Stimulated activated CD4-positive, alpha-beta T cell treated with anti-CD3 and anti-CD28 coated beads, Interleukin-4, amount 100 ng/mL, for 48 hours (primary cell): Measurements from ENCODE around the gene TDP2.

Source experiments
- DNase-seq, 2 donors: peaks; one replicate each; pipeline ENCODE4 v3.0.0-alpha.2; 2020; ENCODE audit warnings: low read depth in 2 of 2

TDP2 gene, protein sequence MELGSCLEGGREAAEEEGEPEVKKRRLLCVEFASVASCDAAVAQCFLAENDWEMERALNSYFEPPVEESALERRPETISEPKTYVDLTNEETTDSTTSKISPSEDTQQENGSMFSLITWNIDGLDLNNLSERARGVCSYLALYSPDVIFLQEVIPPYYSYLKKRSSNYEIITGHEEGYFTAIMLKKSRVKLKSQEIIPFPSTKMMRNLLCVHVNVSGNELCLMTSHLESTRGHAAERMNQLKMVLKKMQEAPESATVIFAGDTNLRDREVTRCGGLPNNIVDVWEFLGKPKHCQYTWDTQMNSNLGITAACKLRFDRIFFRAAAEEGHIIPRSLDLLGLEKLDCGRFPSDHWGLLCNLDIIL

DNA sequence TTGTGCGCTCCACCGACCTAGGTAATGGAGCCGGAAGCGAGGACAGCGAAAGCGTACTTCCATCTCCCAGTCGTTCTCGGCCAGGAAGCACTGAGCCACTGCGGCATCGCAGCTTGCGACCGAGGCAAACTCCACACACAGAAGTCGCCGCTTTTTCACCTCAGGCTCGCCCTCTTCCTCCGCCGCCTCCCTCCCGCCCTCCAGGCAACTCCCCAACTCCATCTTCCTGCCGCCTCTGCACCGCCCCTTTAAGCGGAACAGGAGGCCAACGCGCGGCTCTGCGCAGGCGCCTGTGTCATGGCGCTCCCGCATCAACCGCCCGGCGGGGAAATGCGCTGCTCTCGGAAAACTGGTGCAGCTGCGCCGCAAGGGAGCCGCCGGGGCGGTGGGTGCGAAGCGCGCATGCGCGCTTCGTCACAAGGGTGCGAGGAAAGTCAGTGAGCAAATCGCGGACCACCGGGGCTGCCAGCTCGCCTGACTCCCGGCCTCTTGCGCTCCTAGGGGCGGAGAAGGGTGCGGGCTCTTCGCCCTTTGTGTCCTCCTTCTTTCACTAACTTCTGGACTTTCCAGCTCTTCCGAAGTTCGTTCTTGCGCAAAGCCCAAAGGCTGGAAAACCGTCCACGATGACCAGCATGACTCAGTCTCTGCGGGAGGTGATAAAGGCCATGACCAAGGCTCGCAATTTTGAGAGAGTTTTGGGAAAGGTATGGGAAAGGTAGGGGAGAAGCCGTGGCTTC lies at the start of gene TDP2, which contains the start of gene ACOT13:
Gene TDP2, minus strand, starts transcription at position 259 of the 737 bp plus-strand sequence. Its CDS starts 37 bp downstream, at position 222.
Gene ACOT13, plus strand, starts transcription at position 437 of the 737 bp plus-strand sequence. Its CDS starts 187 bp downstream, at position 624.
- DNase-seq: peak; percentile 89 to 95

DNA sequence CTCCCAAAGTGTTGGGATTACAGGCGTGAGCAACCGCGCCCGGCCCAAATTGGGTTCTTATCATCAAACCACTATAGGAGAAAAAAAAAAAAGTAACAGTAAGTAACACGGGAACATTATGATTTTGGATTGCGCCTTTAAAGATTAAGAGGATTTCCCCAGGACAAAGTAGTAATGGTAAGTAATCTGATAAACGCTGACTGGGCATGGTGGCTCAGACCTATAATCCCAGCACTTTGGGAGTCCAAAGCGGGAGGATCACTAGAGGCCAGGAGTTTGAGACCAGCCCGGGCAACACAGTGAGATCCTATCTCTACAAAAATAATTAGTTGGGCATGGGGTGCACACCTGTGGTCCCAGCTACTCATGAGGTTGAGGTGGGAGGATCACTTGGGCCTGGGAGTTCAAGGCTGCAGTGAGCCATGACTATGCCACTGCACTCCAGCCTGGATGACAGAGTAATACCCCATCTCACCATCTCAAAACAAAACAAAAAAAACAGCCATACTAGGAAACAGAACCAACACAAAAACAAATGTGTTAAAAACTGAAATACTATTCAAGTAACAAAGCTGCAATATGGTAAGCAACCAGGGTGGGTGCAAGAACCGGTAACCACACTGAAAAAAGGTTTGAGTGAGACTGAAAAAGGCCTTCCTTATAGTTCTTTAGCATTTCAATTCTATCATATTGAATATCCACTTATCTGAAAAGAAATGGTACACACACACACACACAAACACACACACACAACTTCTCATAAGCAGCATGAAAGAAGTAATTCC lies 44.0 kb upstream of the TDP2 start:
- no peak for DNase-seq

DNA sequence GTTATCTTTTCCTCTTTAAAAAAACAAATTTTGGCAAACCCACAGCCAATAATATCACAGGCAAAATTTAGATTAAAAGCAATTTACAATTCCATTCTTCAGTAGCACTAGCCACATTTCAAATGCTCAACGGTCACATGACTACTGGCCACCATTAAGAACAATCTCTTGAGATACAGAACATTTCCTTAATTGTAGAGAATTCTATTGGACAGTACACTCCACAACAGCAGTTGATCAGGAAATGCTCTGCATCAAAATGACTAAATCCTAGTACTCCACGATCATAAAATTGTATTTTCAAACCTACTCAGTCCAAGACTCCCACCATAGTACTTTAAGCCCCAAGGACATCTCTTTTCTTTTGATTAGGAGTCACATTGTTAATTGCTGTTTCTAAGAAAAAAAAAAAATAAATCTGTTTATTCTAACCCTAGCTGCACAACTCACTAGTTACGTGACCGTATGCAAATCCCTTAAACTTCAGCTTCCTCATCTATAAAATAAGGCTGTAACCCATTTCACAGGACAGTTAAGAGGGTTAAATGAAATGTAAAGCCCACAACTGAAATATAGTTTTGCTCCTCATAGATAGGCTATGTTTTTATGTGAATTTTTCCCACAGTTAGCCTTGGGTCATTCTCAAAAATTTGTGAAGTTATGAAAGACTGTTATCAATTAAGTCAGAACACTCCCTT lies 42.5 kb upstream of the TDP2 start:
- DNase-seq: no peak

DNA sequence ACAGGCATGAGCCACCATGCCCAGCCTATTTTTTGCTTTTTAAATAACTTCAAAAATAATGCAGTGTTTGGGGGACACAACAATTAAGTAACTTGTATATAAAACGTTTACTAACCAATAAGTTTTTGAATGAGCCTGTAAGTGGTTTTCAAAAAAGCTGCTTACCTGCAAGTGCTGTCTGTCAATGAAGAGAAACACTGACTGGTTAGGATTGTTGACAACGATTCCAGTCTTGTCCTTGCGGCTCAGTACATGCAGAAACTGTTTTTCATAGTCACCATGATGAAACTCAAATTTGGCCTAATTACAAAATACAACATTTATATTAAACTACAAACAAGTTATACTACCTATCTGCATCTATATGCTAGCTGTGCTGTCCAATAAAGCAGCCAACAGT lies 41.9 kb upstream of the TDP2 start:
- no peak for DNase-seq

DNA sequence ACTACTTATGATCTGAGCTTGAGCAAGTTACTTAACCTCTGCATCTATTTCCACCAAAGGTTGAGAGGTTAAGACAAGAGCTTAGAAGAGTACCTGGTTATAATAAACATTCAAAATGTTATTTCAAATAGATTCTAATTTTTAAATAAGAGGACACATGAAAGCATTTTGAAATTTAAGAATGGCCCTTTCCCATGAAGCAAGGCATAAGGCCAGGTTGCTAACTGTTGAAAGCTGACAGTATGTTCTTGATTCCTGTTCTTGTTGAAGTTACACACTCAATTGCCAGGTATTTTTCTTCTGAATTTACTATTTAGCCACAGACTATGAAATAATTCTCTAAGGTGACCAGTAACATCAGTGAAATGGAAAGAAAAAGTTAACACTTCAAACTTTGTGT lies 37.8 kb upstream of the TDP2 start:
- DNase-seq: no peak

DNA sequence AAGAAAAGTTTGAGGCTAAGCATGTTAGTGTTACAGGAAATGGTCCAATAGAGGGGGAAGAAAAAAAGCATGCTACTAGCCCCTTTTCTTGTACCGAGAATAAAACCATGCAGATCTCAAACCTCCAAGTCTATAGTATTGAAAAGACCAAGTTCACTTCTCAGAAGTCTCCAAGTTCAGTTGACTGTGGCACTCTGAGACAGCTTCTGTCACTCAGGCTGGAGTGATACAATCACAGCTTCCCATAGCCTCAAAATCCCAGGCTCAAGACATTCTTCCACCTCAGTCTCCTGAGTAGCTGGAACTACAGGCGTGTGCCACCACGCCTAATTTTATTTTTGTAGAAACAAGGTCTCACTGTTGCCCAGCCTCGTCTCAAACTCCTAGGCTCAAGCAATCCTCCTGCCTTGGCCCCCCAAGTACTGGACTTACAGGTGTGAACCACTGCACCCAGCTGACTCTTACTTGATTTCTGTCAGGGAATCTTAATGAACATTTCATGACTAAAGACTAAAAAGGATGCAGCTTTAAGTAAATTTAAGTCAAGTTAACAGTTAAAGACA lies 36.1 kb upstream of the TDP2 start:
- DNase-seq: no peak

DNA sequence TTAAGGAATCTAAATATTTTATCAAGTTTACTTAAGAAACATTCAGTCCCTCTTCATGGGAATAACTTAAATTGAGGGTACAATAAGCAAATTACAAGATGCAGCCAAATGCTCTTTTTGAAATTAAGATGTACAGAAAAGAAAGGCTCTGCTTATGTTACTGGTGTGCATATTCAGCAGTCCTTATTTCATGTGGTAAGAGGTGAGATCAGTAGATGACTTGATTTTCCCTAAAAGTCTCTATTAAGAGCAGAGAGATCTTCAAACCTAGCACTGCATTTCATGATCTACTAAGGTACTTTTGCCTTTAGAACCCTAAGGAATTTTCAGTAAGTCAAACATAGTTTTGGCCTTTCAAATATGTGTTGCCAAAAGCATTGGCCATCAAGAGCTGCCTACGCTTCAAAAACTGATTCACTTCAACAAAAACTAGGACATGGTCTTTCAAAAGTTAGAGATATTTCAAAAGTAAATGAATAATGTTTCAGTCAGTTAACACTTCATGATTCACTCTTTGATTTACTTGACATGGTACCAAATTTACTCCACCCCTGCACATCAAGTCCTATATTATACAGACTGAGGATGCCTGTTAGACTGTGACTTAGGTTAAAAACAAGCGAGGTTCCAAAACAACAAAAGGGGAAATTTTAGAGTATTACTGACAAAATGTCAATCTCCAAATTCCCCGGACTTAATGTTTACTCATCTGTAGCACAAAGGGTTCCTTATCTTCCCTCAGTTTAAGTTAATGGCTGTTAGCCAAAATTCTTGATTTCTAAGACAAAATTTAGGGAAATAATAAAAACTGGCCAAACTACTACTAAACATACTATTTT lies 33.0 kb upstream of the TDP2 start:
- DNase-seq: no peak

DNA sequence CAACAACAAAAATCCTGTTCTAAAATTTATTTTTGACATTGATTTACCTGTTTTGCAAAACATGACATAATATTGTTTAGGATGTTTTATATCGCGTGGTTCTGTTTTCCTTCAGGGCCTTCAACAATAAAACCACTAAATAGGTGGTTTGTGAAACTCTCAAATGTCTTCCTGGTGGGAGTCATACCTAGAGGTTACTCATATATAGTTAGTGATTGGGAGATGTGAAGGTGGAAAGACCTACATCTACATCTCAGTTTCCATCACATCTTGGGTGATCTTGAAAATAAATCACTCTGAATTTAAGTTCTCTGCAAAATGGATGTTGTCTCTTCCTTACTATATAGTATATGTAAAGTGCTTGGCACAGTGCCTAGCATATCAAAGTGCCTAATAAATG lies 29.4 kb upstream of the TDP2 start:
- no peak for DNase-seq

DNA sequence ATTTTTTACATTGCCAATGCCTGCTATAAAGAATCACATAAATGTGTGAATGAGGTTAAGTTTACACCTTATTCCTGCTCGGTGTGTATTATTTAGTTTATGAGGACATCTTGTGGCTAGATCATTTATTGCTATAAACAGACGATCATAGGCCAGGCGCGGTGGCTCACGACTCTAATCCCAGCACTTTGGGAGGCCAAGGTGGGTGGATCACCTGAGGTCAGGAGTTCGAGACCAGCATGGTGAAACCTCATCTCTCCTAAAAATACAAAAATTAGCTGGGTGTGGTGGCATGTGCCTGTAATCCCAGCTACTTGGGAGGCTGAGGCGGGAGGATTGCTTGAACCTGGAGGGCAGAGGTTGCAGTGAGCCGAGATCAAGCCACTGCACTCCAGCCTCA lies 28.9 kb upstream of the TDP2 start:
- peak; percentile 16 to 24 for DNase-seq

DNA sequence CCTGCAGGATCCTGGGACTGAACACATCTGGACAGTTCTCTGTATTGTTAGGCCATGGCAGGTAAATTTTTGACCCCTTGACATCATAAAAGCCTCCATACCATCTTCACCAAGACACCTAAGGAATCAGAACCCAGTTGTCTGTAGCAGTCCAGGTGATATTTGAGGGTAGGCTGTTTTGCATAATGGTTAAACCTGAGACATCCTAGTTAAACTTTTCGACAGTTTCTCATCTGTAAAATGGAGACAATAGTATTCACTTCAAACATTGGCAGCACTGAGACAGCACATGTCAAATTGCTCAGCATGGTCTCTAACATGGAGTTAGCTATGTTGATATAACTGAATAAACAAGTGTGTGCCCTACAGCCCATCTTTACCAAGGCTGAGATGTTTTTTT lies 27.5 kb upstream of the TDP2 start:
- DNase-seq: no peak

DNA sequence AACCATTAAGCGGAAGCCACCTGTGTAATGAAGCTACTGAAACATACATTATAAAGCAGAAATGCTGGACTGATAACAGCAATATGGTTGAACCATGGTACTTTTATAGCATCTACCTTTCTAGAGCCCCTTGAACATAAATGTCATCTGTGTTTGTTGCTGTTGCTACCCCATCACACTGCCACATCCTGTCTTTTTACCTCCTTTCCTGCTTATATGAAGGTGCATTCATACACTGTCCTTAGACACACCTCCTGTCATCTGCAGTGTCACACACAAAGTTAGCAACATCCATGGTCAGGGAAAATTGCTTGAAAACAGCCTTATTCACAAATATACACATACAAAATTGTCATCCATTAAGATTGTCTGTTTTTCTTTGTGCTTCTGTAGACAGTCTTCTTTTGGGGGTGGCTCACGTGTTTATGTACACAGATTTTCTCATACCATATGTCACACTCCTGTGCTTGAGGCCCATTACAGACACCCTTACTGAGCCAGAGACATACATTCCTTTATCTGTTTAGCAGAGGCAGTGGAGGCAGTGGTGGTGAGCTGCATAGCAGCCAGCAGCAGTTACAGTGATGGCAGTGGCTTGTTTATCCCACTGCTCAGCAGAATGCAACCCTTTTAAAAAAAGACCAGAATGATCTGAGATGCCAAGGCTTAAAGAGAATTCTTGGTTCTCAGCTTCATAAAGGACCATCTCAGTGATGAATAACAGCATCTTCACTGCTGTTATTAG lies 26.3 kb upstream of the TDP2 start:
- no peak for DNase-seq

DNA sequence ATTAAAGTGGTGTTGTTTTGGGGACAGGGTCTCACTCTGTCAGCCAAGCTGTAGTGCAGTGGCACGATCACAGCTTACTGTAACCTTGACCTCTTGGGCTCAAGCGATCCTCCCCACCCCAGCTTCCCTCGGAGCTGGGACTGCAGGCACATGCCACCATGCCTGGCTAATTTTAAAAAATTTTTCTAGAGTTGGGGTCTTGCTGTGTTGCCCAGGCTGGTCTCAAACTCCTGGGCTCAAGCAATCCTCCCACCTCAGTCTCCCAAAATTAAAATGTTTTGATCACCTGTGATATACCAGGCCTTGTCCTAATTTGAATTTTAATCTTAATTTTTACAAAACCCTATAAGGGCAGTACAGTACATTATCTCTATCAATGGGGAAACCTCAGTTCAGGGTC lies 25.7 kb upstream of the TDP2 start:
- DNase-seq: no peak

DNA sequence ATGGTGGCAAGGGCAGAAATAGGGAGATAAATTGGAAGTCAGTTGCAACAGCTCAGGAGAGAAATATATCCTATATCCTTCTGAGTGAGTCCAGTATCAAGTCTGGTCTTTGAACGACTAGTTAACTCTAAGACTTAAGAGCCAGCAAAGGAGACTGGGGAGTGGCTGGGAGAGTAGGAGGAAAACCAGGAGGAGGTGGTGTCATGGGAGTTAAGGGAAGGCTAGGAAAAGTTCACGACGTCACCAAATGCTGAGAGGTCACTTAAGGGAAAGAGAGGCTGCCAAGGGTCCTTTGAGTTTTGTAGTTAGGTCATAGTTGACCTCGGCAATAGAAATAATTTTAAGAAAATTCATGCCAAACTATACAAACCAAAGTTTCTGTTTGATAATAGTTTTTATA lies 25.3 kb upstream of the TDP2 start:
- DNase-seq: no peak

DNA sequence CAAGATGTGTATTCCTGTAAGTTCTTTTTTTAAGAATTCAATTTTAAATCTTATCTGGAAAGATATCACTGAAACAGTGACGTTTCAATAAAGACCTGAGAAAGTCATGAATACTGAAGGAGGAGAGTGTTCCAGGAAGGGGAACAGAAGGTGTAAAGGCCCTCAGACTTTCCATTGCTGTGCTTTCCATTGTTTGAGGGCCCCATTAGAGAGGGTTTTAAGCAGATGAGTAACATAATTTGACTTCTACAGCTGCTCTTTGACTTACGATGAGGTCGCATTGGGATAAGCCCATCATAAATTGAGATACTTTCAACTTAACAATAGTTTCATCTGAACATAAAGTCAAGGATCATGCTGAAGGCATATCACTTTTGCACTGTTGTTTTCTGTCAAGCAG lies 24.9 kb upstream of the TDP2 start:
- DNase-seq: no peak

DNA sequence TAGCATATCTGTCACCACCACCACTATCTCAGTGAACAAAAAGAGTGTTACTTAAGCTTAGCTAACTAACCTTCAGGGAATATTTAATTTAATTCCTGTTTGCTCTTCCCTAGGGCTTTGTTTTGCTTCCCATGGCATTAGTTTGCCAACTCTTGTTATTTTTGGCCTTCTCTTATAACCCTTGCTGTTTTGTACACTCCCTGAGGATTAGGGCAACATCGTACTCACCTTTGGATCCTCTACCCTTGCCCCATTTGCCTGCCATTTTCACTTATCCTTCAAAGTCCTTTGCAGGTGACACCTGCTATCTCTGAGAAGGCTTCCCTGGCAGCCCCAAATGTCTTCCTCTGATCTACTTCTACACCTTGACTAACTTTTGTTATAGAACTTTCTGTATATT lies 23.9 kb upstream of the TDP2 start:
- no peak for DNase-seq

DNA sequence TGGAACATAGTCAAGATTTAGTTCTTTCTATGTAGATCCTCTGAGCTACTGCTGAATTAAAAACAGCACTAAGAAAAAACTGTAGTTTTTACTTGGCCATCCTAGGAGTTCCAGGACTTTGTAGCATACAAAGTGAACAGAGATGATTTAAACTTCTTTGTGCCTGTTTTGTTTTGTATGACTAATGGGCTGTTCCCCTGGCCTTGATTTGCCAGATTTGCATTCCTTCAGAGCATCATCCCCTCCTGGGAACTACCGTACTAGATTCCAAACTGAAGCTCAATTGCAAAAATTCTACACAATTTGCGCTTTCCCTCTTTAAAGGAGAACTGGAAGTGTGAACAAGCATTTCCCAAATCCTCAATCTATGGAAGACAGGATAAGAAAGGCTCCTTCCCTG lies 23.3 kb upstream of the TDP2 start:
- DNase-seq: no peak

DNA sequence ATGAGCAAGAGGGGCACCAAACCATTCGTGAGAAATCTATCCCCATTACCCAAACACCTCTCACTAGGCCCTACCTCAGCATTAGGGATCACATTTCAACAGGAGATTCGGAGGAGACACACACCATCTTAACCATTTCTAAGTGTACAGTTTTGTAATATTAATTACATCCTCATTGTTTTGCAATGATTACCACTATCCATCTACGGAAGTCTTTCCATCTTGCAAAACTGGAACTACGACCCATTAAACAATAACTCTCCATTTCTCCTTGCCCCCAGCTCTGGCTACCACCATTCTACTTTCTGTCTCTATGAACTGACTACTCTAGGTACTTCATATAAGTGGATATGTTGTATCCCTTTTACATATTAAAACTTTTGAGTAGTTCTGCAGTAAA lies 20.2 kb upstream of the TDP2 start:
- DNase-seq: no peak

DNA sequence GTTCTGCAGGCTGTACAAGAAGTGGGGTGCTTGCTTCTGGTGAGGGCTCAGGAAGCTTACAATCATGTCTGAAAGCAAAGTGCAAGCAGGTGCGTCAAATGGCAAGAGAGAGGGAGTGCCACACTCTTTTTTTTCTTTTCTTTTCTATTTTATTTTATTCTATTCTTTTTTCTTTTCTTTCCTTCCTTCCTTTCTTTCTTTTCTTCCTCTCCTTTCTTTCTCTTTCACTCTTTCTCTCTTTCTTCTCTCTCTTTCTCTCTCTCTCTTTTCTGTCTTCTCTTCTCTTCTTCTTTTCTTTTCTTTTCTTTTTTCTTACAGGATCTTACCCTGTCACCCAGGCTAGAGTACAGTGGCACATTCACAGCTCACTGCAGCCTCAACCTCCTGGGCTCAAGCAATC lies 19.7 kb upstream of the TDP2 start:
- DNase-seq: no peak

DNA sequence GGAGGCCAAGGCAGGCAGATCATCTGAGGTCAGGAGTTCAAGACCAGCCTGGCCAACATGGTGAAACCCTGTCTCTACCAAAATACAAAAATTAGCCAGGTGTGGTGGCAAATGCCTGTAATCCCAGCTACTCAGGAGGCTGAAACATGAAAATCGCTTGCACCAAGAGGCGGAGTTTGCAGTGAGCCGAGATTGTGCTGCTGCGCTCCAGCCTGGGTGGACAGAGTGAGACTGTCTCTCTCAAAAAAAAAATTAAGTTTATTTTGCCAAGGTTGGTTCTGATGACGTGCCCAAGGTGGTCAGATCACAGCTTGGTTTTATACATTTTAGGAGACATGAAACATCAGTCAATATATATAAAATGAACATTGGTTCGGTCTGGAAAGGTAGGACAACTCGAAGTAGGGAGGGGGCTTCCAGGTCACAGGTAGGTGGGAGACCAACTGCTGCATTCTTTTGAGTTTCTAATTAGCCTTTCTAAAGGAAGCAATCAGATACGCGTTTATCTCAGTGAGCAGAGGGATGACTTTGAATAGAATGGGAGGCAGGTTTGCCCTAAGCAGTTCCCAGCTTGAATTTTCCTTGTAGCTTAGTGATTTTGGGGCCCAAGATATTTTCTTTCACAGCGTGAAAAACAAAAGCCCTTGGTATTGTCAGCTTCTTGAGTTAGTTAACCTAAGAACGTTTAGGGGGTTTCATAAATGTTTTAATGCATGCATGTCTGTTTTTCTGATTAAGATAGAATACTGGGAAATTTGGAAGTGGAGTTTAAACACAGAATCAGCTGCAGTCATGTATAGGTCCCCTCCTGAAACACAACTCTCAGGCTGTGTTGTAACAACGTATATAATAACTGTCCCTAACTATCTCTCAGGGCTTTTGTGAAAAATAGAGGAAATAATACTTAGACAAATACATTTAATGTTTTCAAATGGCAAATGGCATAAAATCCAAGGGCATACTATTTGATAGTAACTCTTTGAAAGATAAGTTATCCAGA lies 16.9 kb upstream of the TDP2 start:
- no peak for DNase-seq
